GM06990 (cell line): ENCODE data around the gene TAF5L.

Source experiments
- DNase-seq: peaks from one replicate; pipeline ENCODE4 v3.0.0-alpha.2; 2011; ENCODE audit not compliant: insufficient read length; ENCODE audit errors: extremely low read depth
- H3K27me3 ChIP-seq: replicated peaks from 2 replicates; pipeline ENCODE4 v1.6.0; 2011; ENCODE audit warnings: low read length; ENCODE audit not compliant: control insufficient read depth, insufficient read depth
- H3K36me3 ChIP-seq: 2 replicates; pipeline ENCODE4 v1.5.1; 2011; ENCODE audit warnings: low read length; ENCODE audit not compliant: control insufficient read depth, insufficient read depth
- H3K4me3 ChIP-seq: replicated peaks from 2 replicates; pipeline ENCODE4 v1.5.1; 2011; ENCODE audit warnings: low read depth, mild to moderate bottlenecking, control low read depth, low read length
- CTCF ChIP-seq: IDR thresholded peaks from 2 replicates; pipeline ENCODE4 v1.5.1; 2011; ENCODE audit warnings: low read length, control low read depth, mild to moderate bottlenecking, inconsistent platforms; ENCODE audit not compliant: insufficient read depth, poor library complexity, severe bottlenecking

TAF5L gene

GRCh38 chr1:229572286-229572685, 53.6 kb downstream of the TAF5L start:
- Histone ChIP-seq H3K4me3 (no peak overlapping the region), H3K36me3 (no peaks in the 10 kb centered on the region), H3K27me3 (no peaks in the 10 kb centered on the region)
- no peak for TF ChIP-seq CTCF
- DNase-seq, result no peak

GRCh38 chr1:229570891-229571516, 54.9 kb downstream of the TAF5L start:
- no peak for TF ChIP-seq CTCF
- no peak for DNase-seq
- no peaks in the 10 kb centered on the region for H3K27me3 ChIP-seq
- H3K4me3 ChIP-seq, result no peak overlapping the region
- no peaks in the 10 kb centered on the region for H3K36me3 ChIP-seq

- H3K27me3 ChIP-seq, result no peaks in the 10 kb centered on the region
- no peak for TF ChIP-seq CTCF
- DNase-seq, result no peak
- no peak overlapping the region for H3K4me3 ChIP-seq
- no peaks in the 10 kb centered on the region for H3K36me3 ChIP-seq
These were observed 55.6 kb downstream of the TAF5L start for GRCh38 chr1:229570305-229570704.

GRCh38 chr1:229567109-229567868, 58.6 kb downstream of the TAF5L start:
- no peaks in the 10 kb centered on the region for H3K36me3 ChIP-seq
- DNase-seq, result no peak
- H3K27me3 ChIP-seq, result no peaks in the 10 kb centered on the region
- no peak overlapping the region for H3K4me3 ChIP-seq
- no peak for TF ChIP-seq CTCF

GRCh38 chr1:229563701-229564100, 62.2 kb downstream of the TAF5L start:
- TF ChIP-seq CTCF, result no peak
- H3K4me3 ChIP-seq, result no peak overlapping the region
- DNase-seq, result no peak
- no peaks in the 10 kb centered on the region for H3K27me3 ChIP-seq
- no peaks in the 10 kb centered on the region for H3K36me3 ChIP-seq
